ENCODE results near the gene RGS13. TPM values are rescaled to one million over a fixed set of nuclear protein-coding genes. Genes with fewer than 3 reads are reported as not detected.

Gene RGS13
- total RNA-seq, 1 donor from 2014 or later, result not detected

DNA sequence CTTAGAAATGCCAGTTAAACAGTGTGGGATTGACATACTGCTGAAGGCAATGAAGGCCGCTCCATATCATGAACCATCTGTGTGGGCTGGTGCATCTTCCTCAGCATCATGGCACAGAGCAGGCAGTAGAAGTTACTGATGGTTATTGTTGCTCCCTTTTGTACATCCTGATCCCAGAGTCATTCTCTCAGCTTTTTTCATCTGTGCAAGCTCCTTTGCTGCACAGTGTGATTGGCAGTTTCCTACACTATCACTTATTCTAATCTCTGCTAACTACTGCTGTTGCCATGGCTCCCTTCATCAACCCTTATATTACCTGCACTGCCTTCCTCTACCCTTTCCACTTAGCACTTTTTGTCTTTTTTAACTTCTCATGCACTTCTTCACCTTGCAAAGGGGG lies 16.2 kb downstream of the RGS13 start:
- Histone ChIP-seq H3K79me2 (ENCODE audit: low read depth) (no peaks in the 10 kb centered on the region), H3K27me3 (no peaks in the 10 kb centered on the region), H3K4me2 (no peak overlapping the region), H2AFZ (replicated peaks) (no peak overlapping the region), H3K9me3 (ENCODE audit: low read depth) (no peaks in the 10 kb centered on the region), H3K36me3 (no peaks in the 10 kb centered on the region), H3K4me3 (no peak overlapping the region), H3K27ac (no peak overlapping the region), H3F3A (ENCODE audit: low read depth) (no peaks in the 10 kb centered on the region), H4K20me1 (ENCODE audit: low read depth) (no peaks in the 10 kb centered on the region), H3K9ac (no peak overlapping the region), H3K4me1 (no peaks in the 10 kb centered on the region)
- Mint-ChIP-seq H3K36me3 (no peaks in the 10 kb centered on the region), H3K27me3 (ENCODE audit: insufficient read depth, low read depth) (no peaks in the 10 kb centered on the region), H3K27ac (no peak overlapping the region), H3K9me3 (no peaks in the 10 kb centered on the region), H3K4me3 (no peak overlapping the region), H3K4me1 (no peaks in the 10 kb centered on the region)
- no peak for DNase-seq (ENCODE audit: low spot score)
- TF ChIP-seq, protein P1, sequence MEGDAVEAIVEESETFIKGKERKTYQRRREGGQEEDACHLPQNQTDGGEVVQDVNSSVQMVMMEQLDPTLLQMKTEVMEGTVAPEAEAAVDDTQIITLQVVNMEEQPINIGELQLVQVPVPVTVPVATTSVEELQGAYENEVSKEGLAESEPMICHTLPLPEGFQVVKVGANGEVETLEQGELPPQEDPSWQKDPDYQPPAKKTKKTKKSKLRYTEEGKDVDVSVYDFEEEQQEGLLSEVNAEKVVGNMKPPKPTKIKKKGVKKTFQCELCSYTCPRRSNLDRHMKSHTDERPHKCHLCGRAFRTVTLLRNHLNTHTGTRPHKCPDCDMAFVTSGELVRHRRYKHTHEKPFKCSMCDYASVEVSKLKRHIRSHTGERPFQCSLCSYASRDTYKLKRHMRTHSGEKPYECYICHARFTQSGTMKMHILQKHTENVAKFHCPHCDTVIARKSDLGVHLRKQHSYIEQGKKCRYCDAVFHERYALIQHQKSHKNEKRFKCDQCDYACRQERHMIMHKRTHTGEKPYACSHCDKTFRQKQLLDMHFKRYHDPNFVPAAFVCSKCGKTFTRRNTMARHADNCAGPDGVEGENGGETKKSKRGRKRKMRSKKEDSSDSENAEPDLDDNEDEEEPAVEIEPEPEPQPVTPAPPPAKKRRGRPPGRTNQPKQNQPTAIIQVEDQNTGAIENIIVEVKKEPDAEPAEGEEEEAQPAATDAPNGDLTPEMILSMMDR (IDR thresholded peaks at IDR 0.05), result no peak
- TF ChIP-seq EZH2phosphoT487 (IDR thresholded peaks at IDR 0.05), result no peak
- no peak for TF ChIP-seq EZH2 (IDR thresholded peaks at IDR 0.05)

GRCh38 chr1:192654120-192654519 lies 18.2 kb downstream of the RGS13 start:
- no peak overlapping the region for H3K9ac ChIP-seq
- no peak overlapping the region for H3K4me2 ChIP-seq
- no peaks in the 10 kb centered on the region for H3K36me3 Mint-ChIP-seq

GRCh38 chr1:192654591-192655251 lies 18.8 kb downstream of the RGS13 start:
- no peaks in the 10 kb centered on the region for H3K79me2 ChIP-seq (ENCODE audit: low read depth)
- no peaks in the 10 kb centered on the region for H3K9me3 ChIP-seq (ENCODE audit: low read depth)
- no peaks in the 10 kb centered on the region for H3K36me3 Mint-ChIP-seq
- H3K27me3 Mint-ChIP-seq (ENCODE audit: insufficient read depth, low read depth), result no peaks in the 10 kb centered on the region
- no peak overlapping the region for H3K9ac ChIP-seq
- no peak overlapping the region for H3K27ac Mint-ChIP-seq
- H3K27ac ChIP-seq, result no peak overlapping the region
- H3K4me1 ChIP-seq, result no peaks in the 10 kb centered on the region
- no peak overlapping the region for H2AFZ ChIP-seq (replicated peaks)
- no peaks in the 10 kb centered on the region for H3F3A ChIP-seq (ENCODE audit: low read depth)
- TF ChIP-seq, protein P1 (IDR thresholded peaks at IDR 0.05), result no peak
- TF ChIP-seq EZH2 (IDR thresholded peaks at IDR 0.05) (no peak), EZH2phosphoT487 (IDR thresholded peaks at IDR 0.05) (no peak)
- H3K4me2 ChIP-seq, result no peak overlapping the region
- no peaks in the 10 kb centered on the region for H4K20me1 ChIP-seq (ENCODE audit: low read depth)
- no peaks in the 10 kb centered on the region for H3K27me3 ChIP-seq
- H3K36me3 ChIP-seq, result no peaks in the 10 kb centered on the region
- H3K4me1 Mint-ChIP-seq, result no peaks in the 10 kb centered on the region
- no peak for DNase-seq (ENCODE audit: low spot score)
- no peaks in the 10 kb centered on the region for H3K9me3 Mint-ChIP-seq
- no peak overlapping the region for H3K4me3 ChIP-seq
- H3K4me3 Mint-ChIP-seq, result no peak overlapping the region

More at GRCh38 chr1:192654120-192654519, 18.2 kb downstream of the RGS13 start:
- H3K36me3 ChIP-seq, result no peaks in the 10 kb centered on the region
- no peaks in the 10 kb centered on the region for H3K4me1 ChIP-seq
- H2AFZ ChIP-seq (replicated peaks), result no peak overlapping the region
- Mint-ChIP-seq H3K27ac (no peak overlapping the region), H3K27me3 (ENCODE audit: insufficient read depth, low read depth) (no peaks in the 10 kb centered on the region), H3K4me1 (no peaks in the 10 kb centered on the region), H3K9me3 (no peaks in the 10 kb centered on the region), H3K4me3 (no peak overlapping the region)
- no peak for DNase-seq (ENCODE audit: low spot score)
- H3K27me3 ChIP-seq, result no peaks in the 10 kb centered on the region
- H3K4me3 ChIP-seq, result no peak overlapping the region
- H3K9me3 ChIP-seq (ENCODE audit: low read depth), result no peaks in the 10 kb centered on the region
- TF ChIP-seq EZH2 (IDR thresholded peaks at IDR 0.05), result no peak
- TF ChIP-seq EZH2phosphoT487 (IDR thresholded peaks at IDR 0.05), result no peak
- TF ChIP-seq, protein P1 (IDR thresholded peaks at IDR 0.05), result no peak
- no peak overlapping the region for H3K27ac ChIP-seq
- no peaks in the 10 kb centered on the region for H3K79me2 ChIP-seq (ENCODE audit: low read depth)
- no peaks in the 10 kb centered on the region for H3F3A ChIP-seq (ENCODE audit: low read depth)
- H4K20me1 ChIP-seq (ENCODE audit: low read depth), result no peaks in the 10 kb centered on the region
